ENCODE measurements around the gene CDC42EP5.

CDC42EP5 gene

DNA sequence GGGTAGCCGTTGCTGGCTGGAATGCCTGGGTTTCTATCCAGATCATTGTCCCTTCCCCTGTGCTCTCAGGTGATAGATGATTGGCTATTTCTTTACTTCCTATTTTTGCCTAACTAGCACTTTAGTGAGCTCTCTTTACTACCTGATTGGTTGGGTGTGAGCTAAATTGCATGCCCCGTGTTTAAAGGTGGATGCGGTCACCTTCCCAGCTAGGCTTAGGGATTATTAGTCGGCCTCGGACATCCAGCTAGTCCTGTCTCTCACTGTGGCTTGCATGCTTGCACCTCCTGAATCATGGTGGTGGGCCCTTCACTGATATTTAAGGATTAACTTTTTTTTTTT, 47.7 kb downstream of the CDC42EP5 start:
- DNase-seq (ENCODE audit: low spot score): no peak
- Histone ChIP-seq H3K4me3 (no peak overlapping the region), H3K27ac (no peak overlapping the region)
- TF ChIP-seq CTCF (IDR thresholded peaks at IDR 0.05): no peak

DNA sequence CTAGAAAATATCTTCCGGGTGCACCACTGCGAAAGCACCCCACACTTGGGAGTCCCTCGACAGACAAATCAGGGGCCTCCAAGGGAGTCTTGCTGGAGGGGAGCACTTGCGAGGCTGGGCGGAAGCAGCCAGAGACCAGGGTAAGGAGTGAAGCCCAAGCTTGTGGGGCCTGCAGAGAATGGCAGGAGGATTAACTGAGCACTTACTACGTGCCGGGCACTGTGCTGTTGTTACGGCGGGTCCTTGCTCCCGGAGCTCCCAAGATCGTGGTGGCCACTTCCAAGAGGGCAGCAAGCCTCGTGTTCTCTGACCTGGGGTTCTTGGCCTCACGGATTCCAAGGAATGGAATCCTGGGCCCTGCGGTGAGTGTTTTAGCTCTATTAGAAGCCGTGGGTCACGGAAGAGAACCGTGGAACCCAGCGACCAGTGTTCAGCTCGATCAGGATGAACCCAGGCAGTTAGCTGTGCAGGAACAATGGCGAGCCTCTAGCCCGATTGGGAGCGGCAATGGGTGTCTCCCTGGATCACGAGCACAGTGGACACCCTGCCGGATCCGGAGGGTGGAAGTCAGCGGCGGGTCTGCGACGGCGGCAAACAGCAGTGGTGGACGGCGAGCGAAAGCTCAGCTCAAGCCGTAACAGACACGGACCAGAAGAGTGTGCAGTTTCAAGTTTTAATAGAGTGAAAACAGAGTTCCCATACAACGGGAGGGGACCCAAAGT, 48.3 kb downstream of the CDC42EP5 start:
- no peak for TF ChIP-seq CTCF (IDR thresholded peaks at IDR 0.05)
- Histone ChIP-seq H3K4me3 (no peak overlapping the region), H3K27ac (no peak overlapping the region)
- DNase-seq (ENCODE audit: low spot score): no peak

GRCh38 chr19:54424201-54424600, 48.9 kb downstream of the CDC42EP5 start:
- Histone ChIP-seq H3K4me3 (no peak overlapping the region), H3K27ac (no peak overlapping the region)
- no peak for DNase-seq (ENCODE audit: low spot score)
- TF ChIP-seq CTCF (IDR thresholded peaks at IDR 0.05): no peak

DNA sequence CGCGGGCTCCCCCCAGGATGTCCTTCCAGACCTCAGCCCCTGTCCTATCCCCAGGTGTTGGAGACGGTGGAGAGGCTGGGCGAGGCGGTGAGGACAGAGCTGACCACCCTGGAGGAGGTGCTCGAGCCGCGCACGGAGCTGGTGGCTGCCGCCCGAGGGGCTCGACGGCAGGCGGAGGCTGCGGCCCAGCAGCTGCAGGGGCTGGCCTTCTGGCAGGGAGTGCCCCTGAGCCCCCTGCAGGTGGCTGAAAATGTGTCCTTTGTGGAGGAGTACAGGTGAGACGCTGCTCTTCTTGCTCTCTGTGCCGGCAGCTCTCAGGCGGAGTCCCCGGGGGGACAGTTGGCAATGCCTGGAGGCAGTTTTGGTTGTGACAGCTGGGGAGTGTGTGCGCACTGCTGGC, 51.0 kb downstream of the CDC42EP5 start:
- no peak for DNase-seq (ENCODE audit: low spot score)
- no peak overlapping the region for H3K4me3 ChIP-seq
- peak overlapping the region in 1 of 2 donors; percentile 2 for H3K27ac ChIP-seq
- no peak for TF ChIP-seq CTCF (IDR thresholded peaks at IDR 0.05)

DNA sequence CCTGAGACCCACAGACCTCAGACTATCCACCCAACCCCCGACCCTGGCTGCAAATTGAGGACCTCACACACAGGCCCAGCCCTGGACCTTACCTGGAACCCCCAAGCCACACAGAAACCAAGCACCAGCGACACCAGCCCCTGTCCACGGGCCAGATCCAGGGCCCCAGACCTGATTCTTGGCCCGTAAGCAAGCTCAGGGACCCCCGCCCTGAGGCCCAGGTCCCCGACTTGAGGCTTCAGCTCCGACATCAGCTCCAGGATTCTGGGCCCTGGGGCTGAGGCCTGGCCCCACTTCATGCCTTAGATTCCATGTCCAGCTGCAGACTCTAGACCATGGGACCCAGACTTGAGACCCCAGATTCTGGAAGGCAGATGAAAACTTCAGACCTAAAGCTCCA, 51.6 kb downstream of the CDC42EP5 start:
- no peak for TF ChIP-seq CTCF (IDR thresholded peaks at IDR 0.05)
- H3K4me3 ChIP-seq: no peak overlapping the region
- no peak for DNase-seq (ENCODE audit: low spot score)
- peak overlapping the region in 1 of 2 donors; percentile 22 for H3K27ac ChIP-seq

DNA sequence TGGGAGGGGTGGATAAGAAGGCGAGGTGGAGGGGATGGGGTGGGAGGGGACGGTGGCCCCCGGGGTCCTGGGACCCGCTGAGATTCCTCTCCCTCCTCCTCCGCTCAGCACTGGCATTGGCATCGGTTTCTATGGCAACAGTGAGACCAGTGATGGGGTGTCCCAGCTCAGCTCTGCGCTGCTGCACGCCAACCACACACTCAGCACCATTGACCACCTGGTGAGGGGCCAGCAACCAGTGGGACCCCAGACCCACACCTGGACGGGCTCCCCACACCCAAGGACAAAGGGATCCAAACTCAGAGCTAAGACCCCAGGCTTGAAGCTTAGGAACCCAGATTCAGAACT, 52.0 kb downstream of the CDC42EP5 start:
- H3K4me3 ChIP-seq: peak overlapping the region; percentile 40
- DNase-seq (ENCODE audit: low spot score): no peak
- no peak for TF ChIP-seq CTCF (IDR thresholded peaks at IDR 0.05)
- H3K27ac ChIP-seq: peak overlapping the region in 1 of 2 donors; percentile 21

GRCh38 chr19:54420383-54421168, 52.5 kb downstream of the CDC42EP5 start:
- DNase-seq (ENCODE audit: low spot score): no peak
- Histone ChIP-seq H3K27ac (peak overlapping the region in 1 of 2 donors; percentile 21), H3K4me3 (peak overlapping the region; percentile 40)
- TF ChIP-seq CTCF (IDR thresholded peaks at IDR 0.05): no peak

Data from coronary artery (tissue), 2 donors.